GM21526 (cell line): Measurements from ENCODE around the gene ADARB1.

Experiments
- ATAC-seq: cut with Tn5 transposase; IDR thresholded peaks from one replicate; pipeline ENCODE4 v1.9.1; 2021; ENCODE audit warnings: moderate library complexity; ENCODE audit not compliant: unreplicated experiment, low FRiP score

Gene ADARB1

DNA sequence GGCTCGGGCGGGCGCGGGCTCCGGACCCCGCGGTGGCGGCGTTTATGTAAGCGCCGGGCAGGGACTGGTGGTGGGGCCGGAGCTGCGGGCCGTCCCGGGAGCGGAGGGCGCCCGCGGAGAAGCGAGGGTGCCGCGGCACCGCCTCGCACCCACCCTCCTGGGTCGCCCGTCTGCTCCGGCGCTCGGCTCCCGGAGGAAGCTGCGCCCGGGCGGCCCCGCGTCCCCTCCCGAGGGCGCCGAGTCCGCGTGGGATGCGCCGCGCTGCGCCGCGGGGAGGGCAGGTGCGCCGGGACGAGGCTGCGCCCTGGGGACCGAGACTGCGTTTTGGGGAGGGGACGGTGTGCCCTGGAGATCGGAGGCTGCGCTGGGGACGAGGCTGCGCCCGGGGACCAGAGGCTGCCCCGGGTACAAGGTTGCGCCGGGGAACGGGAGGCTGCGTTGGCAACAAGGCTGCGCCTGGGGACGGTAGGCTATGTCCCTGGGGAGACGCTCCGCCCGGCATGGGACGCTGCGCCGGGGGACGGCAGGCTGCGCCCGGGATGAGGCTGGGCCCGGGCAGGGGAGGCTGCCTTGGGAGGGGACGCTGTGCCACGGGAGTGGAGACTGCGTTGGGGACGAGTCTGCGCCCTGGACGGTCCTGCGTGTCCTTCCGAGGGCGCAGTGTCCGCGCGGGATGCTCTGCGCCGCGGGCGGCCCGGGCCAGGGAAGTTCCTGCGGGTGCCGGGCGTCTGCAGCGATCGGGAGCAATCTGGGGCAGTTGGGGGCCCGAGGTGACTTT lies 627 bp downstream of the ADARB1 start:
- ATAC-seq, result peak; percentile 6

DNA sequence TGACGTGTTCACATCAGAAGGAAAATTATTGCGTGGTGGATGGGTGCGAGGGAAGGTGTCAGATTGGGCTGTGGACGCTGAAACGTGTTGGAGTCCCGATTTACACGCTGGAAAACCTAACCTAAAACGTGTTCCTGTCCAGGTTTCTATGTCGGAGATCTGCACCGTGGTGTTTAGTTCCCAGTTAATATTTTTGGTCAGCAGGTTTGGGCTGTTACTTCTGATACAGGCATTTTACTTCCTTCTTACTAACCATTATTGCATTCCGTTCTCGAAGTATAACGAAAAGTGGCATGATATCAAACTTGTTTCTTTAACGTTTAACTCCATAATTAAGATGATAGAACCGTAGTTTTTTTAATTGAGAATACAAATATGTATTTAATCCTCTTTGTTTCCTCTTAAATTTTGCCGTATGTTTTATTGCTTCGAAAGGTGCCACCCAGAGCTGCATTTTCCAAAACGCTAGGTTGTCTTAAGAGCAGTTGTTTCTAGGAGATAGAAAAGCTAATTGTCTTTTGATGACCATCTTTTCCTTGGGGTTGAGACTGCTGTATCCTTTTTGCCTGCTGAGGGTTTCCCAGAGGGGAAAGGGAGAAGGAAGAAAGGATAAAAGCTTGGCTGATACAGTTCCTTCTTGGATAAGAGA lies 1.3 kb downstream of the ADARB1 start:
- ATAC-seq, result no peak

GRCh38 chr21:45076245-45076711 lies 1.9 kb downstream of the ADARB1 start:
- ATAC-seq, result no peak

DNA sequence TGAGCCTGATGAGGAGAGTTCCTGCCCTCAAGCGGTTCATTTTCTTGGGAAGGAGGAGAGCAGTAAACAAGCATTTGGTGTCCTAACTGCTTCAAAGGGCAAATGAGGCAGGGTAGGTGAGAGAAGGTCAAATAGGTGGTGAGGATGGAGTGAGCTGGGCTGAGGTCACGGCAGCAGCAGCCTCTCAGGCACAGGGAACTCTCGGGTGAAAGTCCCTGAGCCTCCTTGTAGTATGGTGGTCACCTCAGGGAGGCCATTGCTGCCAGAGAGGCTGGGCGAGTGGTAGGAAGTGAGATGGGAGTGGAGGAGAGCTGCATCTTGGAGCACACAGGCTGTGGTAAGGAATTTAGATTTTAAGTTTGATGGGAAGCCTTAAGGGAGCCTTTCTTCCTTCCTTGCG lies 4.0 kb downstream of the ADARB1 start:
- no peak for ATAC-seq

DNA sequence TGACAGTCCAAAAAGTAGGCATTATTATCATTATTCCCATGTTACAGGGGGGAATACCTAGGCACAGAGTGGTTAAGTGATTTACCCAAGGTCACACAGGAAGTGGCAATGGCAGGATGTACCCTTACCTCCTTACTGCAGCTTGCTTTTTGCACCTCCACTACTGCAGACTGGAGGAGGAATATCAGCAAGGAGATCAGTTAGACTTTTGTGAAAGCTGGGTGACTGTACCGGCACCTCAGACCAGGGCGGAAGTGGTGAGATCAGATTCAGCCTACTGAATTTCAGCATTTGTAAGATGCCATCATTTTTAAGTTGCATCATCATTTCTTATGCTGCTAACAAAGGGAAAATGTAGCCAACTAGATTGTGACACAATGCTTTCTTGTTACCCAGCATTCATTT lies 4.5 kb downstream of the ADARB1 start:
- ATAC-seq, result no peak

DNA sequence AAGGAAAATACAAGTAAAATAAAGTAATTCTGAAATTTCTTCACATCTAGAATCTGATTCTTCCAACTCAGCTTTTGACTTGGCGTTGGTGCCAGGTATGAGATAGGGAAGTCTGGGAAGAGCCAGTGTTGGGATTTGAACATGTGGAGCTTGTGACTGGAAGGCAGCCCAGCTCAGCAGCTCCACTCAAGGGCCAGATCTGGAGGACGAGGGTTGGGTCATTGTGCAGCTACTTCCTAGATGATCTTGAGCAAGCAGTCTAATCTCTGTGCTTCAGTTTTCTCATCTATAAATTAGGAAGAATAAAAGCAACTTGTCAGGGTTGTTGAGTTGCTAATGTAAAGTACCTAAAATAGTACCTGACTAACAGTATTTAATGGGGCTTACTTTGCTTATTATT lies 5.0 kb downstream of the ADARB1 start:
- ATAC-seq, result no peak

DNA sequence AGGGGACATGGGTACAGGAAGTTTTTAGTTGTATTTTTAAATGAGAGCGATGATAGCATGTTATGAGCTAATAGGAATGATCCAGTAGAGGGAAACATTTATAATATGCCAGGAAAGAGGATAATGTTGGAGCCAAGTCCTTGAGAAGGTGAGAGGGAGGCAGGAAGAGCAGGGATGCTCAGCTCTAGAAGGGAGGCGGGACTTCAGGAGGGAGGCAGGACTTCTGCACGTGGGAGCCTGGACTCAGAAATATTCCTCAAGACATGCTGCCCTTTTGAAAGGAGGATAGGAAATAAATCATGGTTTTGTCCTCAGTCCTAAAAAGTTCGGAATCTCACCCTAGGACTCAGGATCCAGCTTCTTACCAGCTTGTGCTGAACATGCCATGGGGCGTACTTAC lies 5.9 kb downstream of the ADARB1 start:
- no peak for ATAC-seq

- no peak for ATAC-seq
Observed at GRCh38 chr21:45080639-45081414, 6.4 kb downstream of the ADARB1 start.

- ATAC-seq, result no peak
Observed at GRCh38 chr21:45081636-45082035, 7.3 kb downstream of the ADARB1 start.

- ATAC-seq, result no peak
Observed at GRCh38 chr21:45082736-45083135, 8.4 kb downstream of the ADARB1 start.

- no peak for ATAC-seq
Observed at GRCh38 chr21:45084121-45084520, 9.7 kb downstream of the ADARB1 start.

DNA sequence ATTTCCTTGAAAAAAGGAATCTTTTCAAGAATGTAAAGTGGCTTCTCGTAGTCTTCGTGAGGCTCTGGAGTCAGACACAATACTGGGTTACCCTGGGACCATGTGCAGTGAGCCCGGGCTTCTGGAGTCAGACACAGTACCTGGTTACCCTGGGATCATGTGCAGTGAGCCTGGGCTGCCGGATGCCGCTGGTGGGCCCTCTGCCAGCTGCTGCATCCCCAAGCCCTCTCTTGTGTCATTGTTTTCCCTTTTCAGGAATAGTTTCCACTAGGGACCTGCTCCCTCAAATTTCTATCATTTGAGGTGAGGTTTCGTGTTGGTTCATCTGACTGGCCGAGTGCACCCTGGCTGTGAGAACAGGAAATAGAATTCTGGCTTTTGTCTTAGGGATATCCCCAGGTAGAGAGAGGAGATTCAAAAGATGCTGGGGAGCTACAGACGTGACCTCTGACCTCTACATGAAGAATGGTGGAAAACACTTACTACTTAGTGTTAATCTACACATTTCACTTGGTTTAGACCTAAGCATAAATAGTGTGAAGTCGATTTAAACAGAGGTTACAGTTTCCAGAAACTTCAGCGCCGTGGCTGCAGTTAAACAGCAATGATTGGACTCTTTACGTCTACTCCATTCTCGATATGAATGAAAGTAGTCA lies 10.6 kb downstream of the ADARB1 start:
- ATAC-seq, result no peak

DNA sequence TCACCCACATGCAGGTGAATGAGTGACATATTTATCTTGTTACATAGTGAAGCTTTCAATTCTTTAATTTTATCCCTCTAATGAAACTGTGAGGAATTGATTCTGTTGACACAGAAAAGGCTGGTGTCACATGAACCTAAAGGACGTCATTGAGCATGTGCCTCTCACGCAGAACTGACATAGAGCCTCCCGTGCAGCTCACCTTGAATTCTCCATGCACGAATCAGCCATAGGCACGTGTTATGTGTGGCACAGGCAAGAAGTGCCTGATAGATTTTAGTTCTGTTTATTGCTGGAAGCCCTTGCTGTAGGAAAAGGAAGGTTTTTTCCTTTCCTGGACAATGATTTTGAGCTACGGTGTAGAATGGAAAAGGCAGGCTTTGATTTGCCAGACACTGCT lies 11.3 kb downstream of the ADARB1 start:
- no peak for ATAC-seq

GRCh38 chr21:45086337-45086958 lies 12.1 kb downstream of the ADARB1 start:
- no peak for ATAC-seq

DNA sequence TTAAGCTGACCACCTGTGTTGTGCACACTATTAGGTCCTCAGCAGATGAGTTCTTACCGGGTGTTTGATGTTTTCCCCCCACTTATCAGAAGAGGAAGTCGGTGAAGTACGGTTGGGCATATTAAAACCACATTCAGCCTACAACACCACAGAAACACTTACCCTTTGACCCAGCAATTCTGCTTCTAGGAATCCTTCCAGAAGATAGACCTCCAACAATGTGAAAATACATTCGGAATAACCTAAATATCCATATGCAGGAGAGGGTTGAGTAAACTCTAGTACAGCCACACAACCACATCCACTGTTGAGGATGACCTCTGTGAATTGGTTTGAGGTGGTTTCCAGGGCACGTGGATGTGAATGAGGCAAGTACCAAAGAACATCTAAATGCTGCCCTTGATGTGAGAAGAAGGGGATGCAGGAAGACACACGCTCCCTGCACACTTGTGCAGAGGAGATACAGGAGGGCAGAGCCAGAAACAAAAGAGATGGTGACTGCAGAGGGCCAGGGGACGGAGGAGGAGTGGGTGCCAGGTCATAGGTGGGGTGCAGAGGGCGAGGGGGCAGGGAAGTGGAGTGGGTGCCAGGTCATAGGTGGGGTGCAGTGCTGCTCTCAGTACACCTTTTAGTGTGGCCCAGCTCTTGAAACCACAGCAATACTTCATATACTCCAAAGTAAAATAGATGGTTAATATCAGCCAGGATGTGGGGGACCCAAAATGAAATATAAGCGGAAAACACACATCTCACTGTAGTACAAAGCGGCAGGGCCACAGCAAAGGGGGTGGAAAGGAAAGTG lies 12.8 kb downstream of the ADARB1 start:
- ATAC-seq, result no peak

- ATAC-seq, result no peak
Observed at GRCh38 chr21:45088116-45088515, 13.7 kb downstream of the ADARB1 start.

DNA sequence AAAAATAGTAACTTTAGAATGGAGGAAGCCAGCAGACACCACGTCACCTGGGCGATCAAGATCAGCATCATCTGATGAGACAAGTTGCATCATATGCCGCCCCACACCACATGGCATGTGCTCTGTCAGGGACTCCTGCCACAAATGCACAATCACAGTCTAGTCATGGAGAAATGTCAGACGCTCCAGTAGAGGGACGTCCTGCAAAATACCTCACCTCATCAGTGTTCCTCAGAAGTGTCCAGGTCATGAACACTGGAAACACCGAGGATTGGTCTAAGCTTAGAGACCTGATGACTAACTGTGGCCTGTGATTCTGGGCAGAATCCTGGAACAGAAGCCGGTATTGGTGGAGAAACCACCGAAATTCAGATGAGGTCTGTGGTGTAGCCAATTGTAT lies 14.3 kb downstream of the ADARB1 start:
- no peak for ATAC-seq

DNA sequence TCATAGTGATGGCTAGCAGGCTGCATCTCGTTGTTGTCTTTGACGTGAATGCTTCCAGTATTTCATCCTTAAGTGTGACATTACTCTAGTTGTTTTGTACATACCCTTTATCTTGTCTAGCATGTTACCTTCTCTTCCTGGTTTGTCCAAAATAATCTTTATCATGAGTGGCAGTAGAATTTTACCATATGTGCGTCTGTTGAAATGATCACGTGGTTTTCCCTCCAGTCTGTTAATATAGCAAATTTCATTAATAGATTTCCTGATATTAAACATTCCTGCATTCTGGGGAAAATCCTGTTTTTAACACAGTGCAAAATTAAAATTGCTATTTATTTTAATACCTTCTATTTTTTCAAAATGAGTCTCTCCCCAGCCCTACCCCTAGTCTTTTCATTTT lies 15.6 kb downstream of the ADARB1 start:
- ATAC-seq, result no peak

DNA sequence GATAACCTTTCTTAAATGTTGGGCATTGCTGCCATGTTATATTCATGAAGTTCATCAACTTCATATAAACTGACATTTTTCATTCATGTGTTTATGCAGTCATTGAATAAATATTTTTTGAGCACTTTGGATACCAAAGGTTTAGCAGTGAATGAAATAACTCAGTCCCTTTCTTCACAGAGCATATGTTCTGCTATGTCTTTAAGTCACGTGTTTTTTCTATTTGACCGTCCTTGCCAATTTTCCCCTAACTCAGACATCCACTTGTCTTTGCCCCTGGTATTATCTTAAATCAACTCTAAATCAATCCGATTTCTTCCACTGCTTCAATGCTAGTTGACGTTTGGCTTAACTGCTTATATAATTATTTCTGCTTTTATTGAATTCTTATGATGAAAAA lies 16.6 kb downstream of the ADARB1 start:
- no peak for ATAC-seq
